ENCODE results near the gene AGO4. TPM values are rescaled to one million over a fixed set of nuclear protein-coding genes. Genes with fewer than 3 reads are reported as not detected.

The AGO4 gene
- total RNA-seq, 1 experiment from 2014 or later = 14.8 TPM

DNA sequence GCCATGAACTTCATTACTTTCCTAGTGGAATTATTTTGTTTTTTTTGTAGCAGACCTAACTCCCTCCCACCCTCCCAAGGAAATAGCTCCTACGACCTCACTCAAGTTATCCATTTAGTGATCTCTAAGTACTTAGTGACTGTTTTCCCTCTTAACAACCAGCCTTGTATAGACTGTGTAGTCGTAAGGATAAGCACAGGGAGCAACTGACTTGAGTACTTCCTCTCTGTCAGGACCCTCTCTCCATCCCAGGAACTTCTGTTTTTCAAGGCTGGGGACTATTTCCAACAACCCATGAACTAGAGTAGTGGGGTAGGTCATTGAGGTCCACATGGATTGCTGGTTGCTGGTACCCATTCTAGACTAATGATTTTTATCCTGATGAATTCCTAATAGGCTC is 77.1 kb downstream of the AGO4 start:
- Histone ChIP-seq H3K4me3 (ENCODE audit: low read depth in 2 of 2, low read length in 2 of 2) (no peak overlapping the region), H3K9me3 (ENCODE audit: control insufficient read depth, insufficient read depth, low read depth, low read length) (no peaks in the 10 kb centered on the region), H3K27ac (ENCODE audit: low read length) (no peak overlapping the region), H3K27me3 (ENCODE audit: control insufficient read depth, insufficient read depth, low read length) (no peaks in the 10 kb centered on the region), H3K4me1 (ENCODE audit: control insufficient read depth, insufficient read depth, low read length) (peaks cover 17% of the 10 kb centered on the region), H3K36me3 (ENCODE audit: control insufficient read depth, insufficient read depth, low read length) (peaks cover 10% of the 10 kb centered on the region; the same call in 1 of the 2 replicates)
- TF ChIP-seq SIN3A (IDR thresholded peaks at IDR 0.05; ENCODE audit: borderline replicate concordance, insufficient read depth, low read depth, low read length) (no peak), POLR2AphosphoS5 (IDR thresholded peaks at IDR 0.05; ENCODE audit: low read depth, low read length) (no peak), TCF7L2 (IDR thresholded peaks at IDR 0.05; ENCODE audit: low read depth, low read length) (no peak)
- TF ChIP-seq, protein P1, sequence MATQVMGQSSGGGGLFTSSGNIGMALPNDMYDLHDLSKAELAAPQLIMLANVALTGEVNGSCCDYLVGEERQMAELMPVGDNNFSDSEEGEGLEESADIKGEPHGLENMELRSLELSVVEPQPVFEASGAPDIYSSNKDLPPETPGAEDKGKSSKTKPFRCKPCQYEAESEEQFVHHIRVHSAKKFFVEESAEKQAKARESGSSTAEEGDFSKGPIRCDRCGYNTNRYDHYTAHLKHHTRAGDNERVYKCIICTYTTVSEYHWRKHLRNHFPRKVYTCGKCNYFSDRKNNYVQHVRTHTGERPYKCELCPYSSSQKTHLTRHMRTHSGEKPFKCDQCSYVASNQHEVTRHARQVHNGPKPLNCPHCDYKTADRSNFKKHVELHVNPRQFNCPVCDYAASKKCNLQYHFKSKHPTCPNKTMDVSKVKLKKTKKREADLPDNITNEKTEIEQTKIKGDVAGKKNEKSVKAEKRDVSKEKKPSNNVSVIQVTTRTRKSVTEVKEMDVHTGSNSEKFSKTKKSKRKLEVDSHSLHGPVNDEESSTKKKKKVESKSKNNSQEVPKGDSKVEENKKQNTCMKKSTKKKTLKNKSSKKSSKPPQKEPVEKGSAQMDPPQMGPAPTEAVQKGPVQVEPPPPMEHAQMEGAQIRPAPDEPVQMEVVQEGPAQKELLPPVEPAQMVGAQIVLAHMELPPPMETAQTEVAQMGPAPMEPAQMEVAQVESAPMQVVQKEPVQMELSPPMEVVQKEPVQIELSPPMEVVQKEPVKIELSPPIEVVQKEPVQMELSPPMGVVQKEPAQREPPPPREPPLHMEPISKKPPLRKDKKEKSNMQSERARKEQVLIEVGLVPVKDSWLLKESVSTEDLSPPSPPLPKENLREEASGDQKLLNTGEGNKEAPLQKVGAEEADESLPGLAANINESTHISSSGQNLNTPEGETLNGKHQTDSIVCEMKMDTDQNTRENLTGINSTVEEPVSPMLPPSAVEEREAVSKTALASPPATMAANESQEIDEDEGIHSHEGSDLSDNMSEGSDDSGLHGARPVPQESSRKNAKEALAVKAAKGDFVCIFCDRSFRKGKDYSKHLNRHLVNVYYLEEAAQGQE (IDR thresholded peaks at IDR 0.05; ENCODE audit: insufficient read depth in 1 of 2, low read depth in 2 of 2, low read length in 1 of 2) = no peak
- TF ChIP-seq, protein P2, sequence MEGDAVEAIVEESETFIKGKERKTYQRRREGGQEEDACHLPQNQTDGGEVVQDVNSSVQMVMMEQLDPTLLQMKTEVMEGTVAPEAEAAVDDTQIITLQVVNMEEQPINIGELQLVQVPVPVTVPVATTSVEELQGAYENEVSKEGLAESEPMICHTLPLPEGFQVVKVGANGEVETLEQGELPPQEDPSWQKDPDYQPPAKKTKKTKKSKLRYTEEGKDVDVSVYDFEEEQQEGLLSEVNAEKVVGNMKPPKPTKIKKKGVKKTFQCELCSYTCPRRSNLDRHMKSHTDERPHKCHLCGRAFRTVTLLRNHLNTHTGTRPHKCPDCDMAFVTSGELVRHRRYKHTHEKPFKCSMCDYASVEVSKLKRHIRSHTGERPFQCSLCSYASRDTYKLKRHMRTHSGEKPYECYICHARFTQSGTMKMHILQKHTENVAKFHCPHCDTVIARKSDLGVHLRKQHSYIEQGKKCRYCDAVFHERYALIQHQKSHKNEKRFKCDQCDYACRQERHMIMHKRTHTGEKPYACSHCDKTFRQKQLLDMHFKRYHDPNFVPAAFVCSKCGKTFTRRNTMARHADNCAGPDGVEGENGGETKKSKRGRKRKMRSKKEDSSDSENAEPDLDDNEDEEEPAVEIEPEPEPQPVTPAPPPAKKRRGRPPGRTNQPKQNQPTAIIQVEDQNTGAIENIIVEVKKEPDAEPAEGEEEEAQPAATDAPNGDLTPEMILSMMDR (IDR thresholded peaks at IDR 0.05) = no peak
- intact Hi-C loops (cut with micrococcal nuclease; ENCODE audit: unreplicated experiment) (no loop called here), in situ Hi-C loops (cut with HindIII; ENCODE audit: low pct_unique_long_range_greater_than_20kb, low sequenced_read_pairs) (no loop called here)
- no peak for DNase-seq (ENCODE audit: low read depth, low spot score)
- no peak for ATAC-seq
- no TSS peak for BruUV-seq (replicated peaks)
- ChIA-PET POLR2A (interaction anchor here (0.6 kb wide), 1 partner anchor 665 kb away, joined by 6 read pairs; no protein-coding TSS in a partner anchor), CTCF (no interaction called here)

DNA sequence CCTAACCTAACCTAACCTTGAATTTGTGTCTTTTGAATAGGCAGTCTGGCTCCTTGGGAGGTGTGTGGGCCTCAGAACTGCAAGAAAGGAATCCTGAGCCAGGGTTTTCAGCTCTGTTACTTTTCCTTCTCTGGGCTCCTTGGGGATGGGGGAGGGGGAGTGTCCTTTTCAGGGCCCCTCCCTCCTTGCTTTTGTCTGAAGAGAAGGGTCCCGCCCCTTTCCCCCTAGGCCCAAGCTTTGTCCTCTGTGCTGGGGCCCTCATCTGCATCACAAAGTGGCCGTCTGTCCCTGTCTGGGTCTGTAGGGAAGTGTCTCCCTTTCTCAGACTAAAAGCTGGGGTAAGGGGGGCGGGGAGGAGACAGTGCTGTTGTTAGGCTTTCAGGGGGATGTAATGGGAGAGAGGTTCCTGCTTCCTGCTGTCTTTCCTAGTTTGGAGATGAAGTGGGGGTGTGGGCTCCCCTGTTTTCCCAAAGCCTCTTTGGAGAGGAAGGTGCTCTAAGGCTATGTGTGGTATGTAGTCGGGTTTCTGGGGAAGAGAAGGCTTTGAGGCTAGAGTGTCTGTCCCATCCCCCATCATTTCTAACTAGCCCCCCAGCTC is 78.2 kb downstream of the AGO4 start:
- in situ Hi-C loops (cut with HindIII; ENCODE audit: low pct_unique_long_range_greater_than_20kb, low sequenced_read_pairs) = no loop called here
- POLR2A ChIA-PET = no interaction called here
- Histone ChIP-seq H3K4me1 (ENCODE audit: control insufficient read depth, insufficient read depth, low read length) (peaks cover 17% of the 10 kb centered on the region), H3K9me3 (ENCODE audit: control insufficient read depth, insufficient read depth, low read depth, low read length) (no peaks in the 10 kb centered on the region), H3K36me3 (ENCODE audit: control insufficient read depth, insufficient read depth, low read length) (peaks cover 12% of the 10 kb centered on the region; the same call in 1 of the 2 replicates), H3K27ac (ENCODE audit: low read length) (no peak overlapping the region), H3K27me3 (ENCODE audit: control insufficient read depth, insufficient read depth, low read length) (no peaks in the 10 kb centered on the region), H3K4me3 (ENCODE audit: low read depth in 2 of 2, low read length in 2 of 2) (no peak overlapping the region)
- BruUV-seq (replicated peaks) = no TSS peak
- TF ChIP-seq TCF7L2 (IDR thresholded peaks at IDR 0.05; ENCODE audit: low read depth, low read length) (no peak), SIN3A (IDR thresholded peaks at IDR 0.05; ENCODE audit: borderline replicate concordance, insufficient read depth, low read depth, low read length) (no peak)
- TF ChIP-seq, protein P1 (IDR thresholded peaks at IDR 0.05; ENCODE audit: insufficient read depth in 1 of 2, low read depth in 2 of 2, low read length in 1 of 2) = no peak
- intact Hi-C loops (cut with micrococcal nuclease; ENCODE audit: unreplicated experiment) = no loop called here
- DNase-seq (ENCODE audit: low read depth, low spot score) (no peak), ATAC-seq (no peak)
- CTCF ChIA-PET = no interaction called here

All from Panc1 (cell line).